HTERT RPE-1 (cell line): ENCODE measurements around the gene ZNF576.
"Not testable (repeated sequence)": the region's sequence is repeated elsewhere in the genome, so short reads cannot be mapped to it uniquely, and the experiment has no call there.

ENCODE experiments used
- in situ Hi-C: fragments of 300-500 bp; cut with MboI; formaldehyde crosslinking; loops from 4 replicates; pipeline ENCODE4 v1.14.3; 2020; ENCODE audit warnings: low sequenced_read_pairs

Gene ZNF576

GRCh38 chr19:43623889-43624670, 27.7 kb downstream of the ZNF576 start:
- in situ Hi-C loops: no loop called here

GRCh38 chr19:43624933-43625332, 28.5 kb downstream of the ZNF576 start:
- in situ Hi-C loops: no loop called here

- in situ Hi-C loops: no loop called here
Measured at GRCh38 chr19:43625918-43626579, 29.7 kb downstream of the ZNF576 start.

GRCh38 chr19:43626838-43627237, 30.4 kb downstream of the ZNF576 start:
- in situ Hi-C loops: no loop called here

- in situ Hi-C loops: no loop called here
Measured at GRCh38 chr19:43628646-43629326, 32.4 kb downstream of the ZNF576 start.

GRCh38 chr19:43631491-43631890, 35.1 kb downstream of the ZNF576 start:
- in situ Hi-C loops: no loop called here

- in situ Hi-C loops: no loop called here
Measured at GRCh38 chr19:43633520-43633919, 37.1 kb downstream of the ZNF576 start.

- in situ Hi-C loops: no loop called here
Measured at GRCh38 chr19:43634068-43634467, 37.7 kb downstream of the ZNF576 start.

GRCh38 chr19:43634506-43634871, 38.1 kb downstream of the ZNF576 start:
- in situ Hi-C loops: no loop called here

- in situ Hi-C loops: no loop called here
Measured at GRCh38 chr19:43634872-43635560, 38.6 kb downstream of the ZNF576 start.

GRCh38 chr19:43635561-43635940, 39.2 kb downstream of the ZNF576 start:
- in situ Hi-C loops: not testable (repeated sequence)

- in situ Hi-C loops: no loop called here
Measured at GRCh38 chr19:43636121-43636683, 39.8 kb downstream of the ZNF576 start.

- in situ Hi-C loops: no loop called here
Measured at GRCh38 chr19:43638214-43638994, 42.0 kb downstream of the ZNF576 start.

- in situ Hi-C loops: no loop called here
Measured at GRCh38 chr19:43638995-43639518, 42.7 kb downstream of the ZNF576 start.

GRCh38 chr19:43639519-43640423, 43.4 kb downstream of the ZNF576 start, which contains the start of gene CADM4:
TSS of gene CADM4 (minus strand) at chr19:43639850. CDS start at chr19:43639790, 60 bp downstream.
- in situ Hi-C loops: no loop called here

- in situ Hi-C loops: no loop called here
Measured at GRCh38 chr19:43640424-43640757, 44.0 kb downstream of the ZNF576 start.

- in situ Hi-C loops: no loop called here
Measured at GRCh38 chr19:43641333-43641732, 44.9 kb downstream of the ZNF576 start.

GRCh38 chr19:43642531-43642930, 46.1 kb downstream of the ZNF576 start:
- in situ Hi-C loops: no loop called here

GRCh38 chr19:43643326-43643725, 46.9 kb downstream of the ZNF576 start:
- in situ Hi-C loops: no loop called here
